RPMI7951 (cell line): ENCODE data around the gene MEIS2. TPM values are rescaled to one million over a fixed set of nuclear protein-coding genes. Genes with fewer than 3 reads are reported as not detected.

Experiments
- DNase-seq: peaks from one replicate; pipeline ENCODE4 v3.0.0-alpha.2; 2012; ENCODE audit warnings: low read depth
- total RNA-seq: library from RNA; depleted of rRNA; stranded (reverse); fragments of >200 nt; shearing (Covaris generic); gene quantifications from 2 replicates; pipeline ENCODE4 v1.2.3, GENCODE V29; 2014

MEIS2 gene
- total RNA-seq, 1 experiment from 2014 or later, result 21.5 TPM

- peak; percentile 60 for DNase-seq
These were observed 1.7 kb downstream of the MEIS2 start for GRCh38 chr15:37098468-37099318.

GRCh38 chr15:37097144-37097919 lies 3.0 kb downstream of the MEIS2 start:
- DNase-seq, result peak; percentile 11

- no peak for DNase-seq
These were observed 3.7 kb downstream of the MEIS2 start for GRCh38 chr15:37096558-37097143.

GRCh38 chr15:37095770-37096557 lies 4.4 kb downstream of the MEIS2 start:
- DNase-seq, result no peak

GRCh38 chr15:37094915-37095711 lies 5.2 kb downstream of the MEIS2 start:
- DNase-seq, result no peak

GRCh38 chr15:37094333-37094914 lies 5.9 kb downstream of the MEIS2 start:
- no peak for DNase-seq

GRCh38 chr15:37093480-37094332 lies 6.6 kb downstream of the MEIS2 start:
- DNase-seq, result peak; percentile 17

GRCh38 chr15:37090543-37091175 lies 9.7 kb downstream of the MEIS2 start:
- no peak for DNase-seq

- no peak for DNase-seq
These were observed 11.9 kb downstream of the MEIS2 start for GRCh38 chr15:37088436-37088835.

- DNase-seq, result no peak
These were observed 13.2 kb downstream of the MEIS2 start for GRCh38 chr15:37087131-37087588.

GRCh38 chr15:37086521-37086920 lies 13.8 kb downstream of the MEIS2 start:
- DNase-seq, result no peak

- no peak for DNase-seq
These were observed 14.2 kb downstream of the MEIS2 start for GRCh38 chr15:37086120-37086519.

GRCh38 chr15:37084602-37085001 lies 15.7 kb downstream of the MEIS2 start:
- DNase-seq, result no peak

- no peak for DNase-seq
These were observed 16.7 kb downstream of the MEIS2 start for GRCh38 chr15:37083610-37084009.

- DNase-seq, result no peak
These were observed 18.4 kb downstream of the MEIS2 start for GRCh38 chr15:37081983-37082382.

GRCh38 chr15:37080261-37080921 lies 20.0 kb downstream of the MEIS2 start:
- DNase-seq, result no peak

- DNase-seq, result no peak
These were observed 20.6 kb downstream of the MEIS2 start for GRCh38 chr15:37079726-37080125.

GRCh38 chr15:37078566-37078965 lies 21.8 kb downstream of the MEIS2 start:
- no peak for DNase-seq
